ENCODE data around the gene SNCA.

SNCA gene

DNA sequence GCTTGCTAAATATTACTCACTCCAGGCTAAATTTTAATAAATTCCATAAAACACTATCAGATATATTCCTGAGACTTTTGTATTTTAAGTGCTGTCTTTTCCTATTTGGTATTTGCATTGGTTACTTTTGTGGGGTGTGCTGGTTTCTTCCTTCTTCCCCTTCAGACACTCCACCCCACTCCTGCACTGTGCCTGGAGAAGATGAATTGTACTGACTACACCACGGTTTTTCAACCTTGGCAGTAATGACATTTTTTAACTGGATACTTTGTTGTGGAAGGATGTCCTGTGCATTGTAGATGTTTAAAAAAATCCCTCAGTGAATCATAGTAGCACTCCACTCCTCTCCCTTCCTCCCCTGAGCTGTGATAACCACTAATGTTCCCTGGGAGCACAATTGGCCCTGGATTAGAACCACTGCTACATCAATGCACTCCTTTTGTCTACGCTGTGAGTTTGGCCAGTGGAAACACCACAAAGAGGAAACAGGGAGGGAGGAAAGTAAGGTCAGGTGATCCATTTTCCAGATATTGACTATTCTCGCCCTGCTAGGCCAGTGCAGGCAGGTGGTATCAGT lies 36.3 kb downstream of the SNCA start:
- no peak for TF ChIP-seq CTCF (conservative IDR thresholded peaks at IDR 0.05; ENCODE audit: low read depth, low read length)
- DNase-seq (ENCODE audit: low read depth): no peak
- peak overlapping the region; percentile 1 for H3K4me3 ChIP-seq (ENCODE audit: low read length)

DNA sequence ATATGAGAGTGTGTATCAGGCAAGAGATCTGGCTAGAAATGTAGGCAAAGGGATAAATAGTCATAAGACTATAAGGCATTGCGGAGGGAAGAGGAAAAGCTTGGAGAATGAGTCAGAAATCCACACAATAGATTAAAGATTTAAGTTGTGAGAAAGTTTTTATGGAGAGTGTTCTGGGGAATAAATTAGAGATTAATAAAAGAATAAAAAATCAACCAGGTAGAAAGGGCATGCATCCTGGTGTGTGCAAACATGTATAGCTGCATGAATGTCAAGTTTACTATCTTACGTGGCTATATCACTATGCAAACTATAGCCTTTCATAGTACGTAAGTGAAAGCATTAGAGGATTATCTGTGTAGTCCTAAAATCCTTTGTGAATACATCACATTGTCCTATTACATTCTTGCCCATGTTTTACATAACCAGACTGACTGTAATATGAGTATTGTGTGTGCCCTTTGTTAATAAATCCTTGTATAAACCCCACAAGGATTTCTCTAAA lies 36.9 kb downstream of the SNCA start:
- peak; percentile 78 for DNase-seq (ENCODE audit: low read depth)
- no peak for TF ChIP-seq CTCF (conservative IDR thresholded peaks at IDR 0.05; ENCODE audit: low read depth, low read length)
- no peak overlapping the region for H3K4me3 ChIP-seq (ENCODE audit: low read length)

GRCh38 chr4:89799071-89799470 lies 37.9 kb downstream of the SNCA start:
- TF ChIP-seq CTCF (conservative IDR thresholded peaks at IDR 0.05; ENCODE audit: low read depth, low read length): no peak
- DNase-seq (ENCODE audit: low read depth): peak; percentile 58

DNA sequence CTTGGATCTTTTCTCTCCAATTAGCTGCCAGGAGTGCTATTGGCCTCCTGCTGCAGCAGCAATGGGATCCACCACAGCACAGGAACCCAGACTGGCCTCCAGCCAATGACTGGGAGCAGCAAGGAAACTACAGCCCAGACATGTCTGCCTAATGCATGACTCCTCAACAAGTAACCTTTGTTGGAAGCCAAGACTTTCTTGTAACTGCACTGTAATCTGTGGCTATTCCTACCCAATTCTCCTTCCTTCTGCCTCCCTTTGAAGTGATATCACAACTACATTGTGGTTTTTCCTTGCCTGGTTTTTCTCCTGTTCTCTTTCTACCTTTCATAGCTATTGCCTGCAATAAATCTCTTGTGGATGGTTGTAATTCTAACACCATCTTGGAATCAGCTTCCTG lies 39.8 kb downstream of the SNCA start:
- TF ChIP-seq CTCF (conservative IDR thresholded peaks at IDR 0.05; ENCODE audit: low read depth, low read length): no peak
- H3K4me3 ChIP-seq (ENCODE audit: low read length): no peak overlapping the region
- DNase-seq (ENCODE audit: low read depth): peak; percentile 56

More at GRCh38 chr4:89799071-89799470, 37.9 kb downstream of the SNCA start:
- no peak overlapping the region for H3K4me3 ChIP-seq (ENCODE audit: low read length)

- peak; percentile 33 for DNase-seq (ENCODE audit: low read depth)
- no peak overlapping the region for H3K4me3 ChIP-seq (ENCODE audit: low read length)
- TF ChIP-seq CTCF (conservative IDR thresholded peaks at IDR 0.05; ENCODE audit: low read depth, low read length): no peak
Measured at GRCh38 chr4:89788206-89789072, 48.5 kb downstream of the SNCA start.

GRCh38 chr4:89784686-89785231 lies 52.2 kb downstream of the SNCA start:
- no peak for TF ChIP-seq CTCF (conservative IDR thresholded peaks at IDR 0.05; ENCODE audit: low read depth, low read length)

More at GRCh38 chr4:89784686-89785231, 52.2 kb downstream of the SNCA start:
- DNase-seq (ENCODE audit: low read depth): no peak
- H3K4me3 ChIP-seq (ENCODE audit: low read length): no peak overlapping the region

Measured in retinal pigment epithelial cell (primary cell).